ENCODE results near the gene CYYR1. TPM values are rescaled to one million over a fixed set of nuclear protein-coding genes. Genes with fewer than 3 reads are reported as not detected.

Gene CYYR1
- total RNA-seq, 1 experiment from 2014 or later, result 0.12 TPM

DNA sequence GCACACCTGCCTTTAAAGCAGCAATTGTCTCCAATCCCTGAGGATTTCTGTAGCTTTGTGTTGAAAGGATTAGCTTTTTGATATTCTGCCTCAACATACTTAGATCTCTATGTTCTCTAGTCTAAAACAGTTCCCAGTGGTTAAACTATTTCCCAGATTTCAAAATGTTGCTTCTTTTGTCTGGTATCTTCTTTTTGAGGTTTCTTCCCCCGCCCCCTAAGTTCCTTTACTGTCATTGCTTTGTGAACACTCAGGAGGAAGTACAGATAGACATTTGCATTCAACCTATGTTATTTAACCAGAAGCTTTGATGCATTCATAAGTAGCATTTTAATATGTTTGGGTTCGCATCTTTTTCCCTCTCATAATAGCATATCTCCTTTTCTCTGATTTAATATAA lies 33.5 kb downstream of the CYYR1 start:
- H3K4me1 ChIP-seq (ENCODE audit: control insufficient read depth in 1 of 2, insufficient read depth in 2 of 2, low read length in 2 of 2), result no peaks in the 10 kb centered on the region
- H3K9me3 ChIP-seq (ENCODE audit: control insufficient read depth in 1 of 2, insufficient read depth in 1 of 2, low read depth in 1 of 2, low read length in 2 of 2), result peaks cover 0 to 4% of the 10 kb centered on the region in 2 experiments; a peak in 2 of 4 replicates
- no peaks in the 10 kb centered on the region for H3K36me3 ChIP-seq (ENCODE audit: control insufficient read depth in 1 of 2, insufficient read depth in 2 of 2, low read length in 2 of 2)
- no peak overlapping the region for H2AFZ ChIP-seq (ENCODE audit: low read depth, low read length, poor library complexity, severe bottlenecking)
- no peaks in the 10 kb centered on the region for H4K20me1 ChIP-seq (ENCODE audit: insufficient read depth)
- intact Hi-C loops (cut with micrococcal nuclease), result no loop called here
- BruUV-seq (replicated peaks), result no TSS peak
- DNase-seq (ENCODE audit: low read depth, low spot score) (no peak), ATAC-seq (no peak)
- ChIA-PET RAD21 (ENCODE audit: low non-redundant PET in 1 of 2, low total read pairs in 2 of 2, uncharacterized antibody in 2 of 2, unreplicated experiment in 2 of 2) (no interaction called here), POLR2A (no interaction called here), CTCF (no interaction called here)
- H3K79me2 ChIP-seq (ENCODE audit: insufficient read depth, low read length), result no peaks in the 10 kb centered on the region
- no peaks in the 10 kb centered on the region for H3K27me3 ChIP-seq (ENCODE audit: insufficient read depth, low read length)
- TF ChIP-seq ZNF274 (IDR thresholded peaks at IDR 0.05; ENCODE audit: low read depth, low read length), result no peak
- TF ChIP-seq CEBPB (IDR thresholded peaks at IDR 0.05; ENCODE audit: low read depth), result no peak
- TF ChIP-seq TCF7L2 (IDR thresholded peaks at IDR 0.05; ENCODE audit: borderline replicate concordance, extremely low read depth, insufficient read depth, insufficient read length), result no peak
- TF ChIP-seq FOSL1 (IDR thresholded peaks at IDR 0.05; ENCODE audit: low read depth), result no peak
- TF ChIP-seq JUND (IDR thresholded peaks at IDR 0.05), result no peak
- TF ChIP-seq, protein P1, sequence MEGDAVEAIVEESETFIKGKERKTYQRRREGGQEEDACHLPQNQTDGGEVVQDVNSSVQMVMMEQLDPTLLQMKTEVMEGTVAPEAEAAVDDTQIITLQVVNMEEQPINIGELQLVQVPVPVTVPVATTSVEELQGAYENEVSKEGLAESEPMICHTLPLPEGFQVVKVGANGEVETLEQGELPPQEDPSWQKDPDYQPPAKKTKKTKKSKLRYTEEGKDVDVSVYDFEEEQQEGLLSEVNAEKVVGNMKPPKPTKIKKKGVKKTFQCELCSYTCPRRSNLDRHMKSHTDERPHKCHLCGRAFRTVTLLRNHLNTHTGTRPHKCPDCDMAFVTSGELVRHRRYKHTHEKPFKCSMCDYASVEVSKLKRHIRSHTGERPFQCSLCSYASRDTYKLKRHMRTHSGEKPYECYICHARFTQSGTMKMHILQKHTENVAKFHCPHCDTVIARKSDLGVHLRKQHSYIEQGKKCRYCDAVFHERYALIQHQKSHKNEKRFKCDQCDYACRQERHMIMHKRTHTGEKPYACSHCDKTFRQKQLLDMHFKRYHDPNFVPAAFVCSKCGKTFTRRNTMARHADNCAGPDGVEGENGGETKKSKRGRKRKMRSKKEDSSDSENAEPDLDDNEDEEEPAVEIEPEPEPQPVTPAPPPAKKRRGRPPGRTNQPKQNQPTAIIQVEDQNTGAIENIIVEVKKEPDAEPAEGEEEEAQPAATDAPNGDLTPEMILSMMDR (IDR thresholded peaks at IDR 0.05 in 2 of 3, conservative IDR thresholded peaks at IDR 0.05 in 1 of 3; ENCODE audit: borderline replicate concordance in 1 of 3, insufficient read depth in 1 of 3, low read depth in 2 of 3, low read length in 2 of 3), result no peak
- no peak for TF ChIP-seq SRF (IDR thresholded peaks at IDR 0.05; ENCODE audit: low read depth)
- no peak for TF ChIP-seq RAD21 (IDR thresholded peaks at IDR 0.05; ENCODE audit: low read depth)
- no peak for TF ChIP-seq EZH2phosphoT487 (IDR thresholded peaks at IDR 0.05; ENCODE audit: borderline replicate concordance)
- no peak for TF ChIP-seq CBX3 (IDR thresholded peaks at IDR 0.05; ENCODE audit: low read depth)
- no peak for TF ChIP-seq ZFX (IDR thresholded peaks at IDR 0.05)
- TF ChIP-seq POLR2AphosphoS5 (IDR thresholded peaks at IDR 0.05; ENCODE audit: low read depth, low read length), result no peak
- no peak for TF ChIP-seq MAX (IDR thresholded peaks at IDR 0.05)
- TF ChIP-seq ELF1 (IDR thresholded peaks at IDR 0.05; ENCODE audit: borderline replicate concordance, low read depth), result no peak
- no peak for TF ChIP-seq EZH2 (IDR thresholded peaks at IDR 0.05)
- TF ChIP-seq POLR2A (IDR thresholded peaks at IDR 0.05; ENCODE audit: borderline replicate concordance, extremely low read depth, insufficient read depth, insufficient read length), result no peak
- no peak for TF ChIP-seq YY1 (IDR thresholded peaks at IDR 0.05; ENCODE audit: extremely low read depth, insufficient replicate concordance, low read depth, low read length)
- no peak overlapping the region for H3K4me2 ChIP-seq (ENCODE audit: low read length)
- H3K27ac ChIP-seq (ENCODE audit: low read depth, low read length), result no peak overlapping the region
- no peak overlapping the region for H3K4me3 ChIP-seq (replicated peaks in 1 of 2; ENCODE audit: low read depth in 1 of 2, low read length in 2 of 2)
- H3K9ac ChIP-seq (ENCODE audit: low read length), result no peak overlapping the region
- no peaks in the 10 kb centered on the region for H3K9me2 ChIP-seq (ENCODE audit: insufficient read depth)
